Skeletal muscle tissue (tissue), 4 donors: ENCODE measurements around the gene NLRC5. TPM values are rescaled to one million over a fixed set of nuclear protein-coding genes. Genes with fewer than 3 reads are reported as not detected.
A peak's percentile ranks its signal among the peaks of the same experiment; 100 is the strongest.

Experiments
- H3K27ac ChIP-seq: one replicate; pipeline ENCODE4 v1.7.0; 2013; ENCODE audit warnings: mild to moderate bottlenecking, low read depth, low read length, inconsistent platforms
- H3K27me3 ChIP-seq, 3 donors: one replicate each; pipeline ENCODE4 v1.7.0; 2013; ENCODE audit warnings: low read length in 3 of 3; ENCODE audit not compliant: control insufficient read depth in 3 of 3, insufficient read depth in 3 of 3
- H3K36me3 ChIP-seq, 3 donors: one replicate each; pipeline ENCODE4 v1.7.0; 2013; ENCODE audit warnings: low read length in 3 of 3; ENCODE audit not compliant: control insufficient read depth in 3 of 3, insufficient read depth in 3 of 3
- H3K4me1 ChIP-seq, 3 donors: one replicate each; pipeline ENCODE4 v1.7.0; 2013; ENCODE audit warnings: low read length in 3 of 3, mild to moderate bottlenecking in 3 of 3; ENCODE audit not compliant: control insufficient read depth in 3 of 3, insufficient read depth in 3 of 3
- H3K4me3 ChIP-seq, 3 donors: one replicate each; pipeline ENCODE4 v1.7.0; 2013; ENCODE audit warnings: low read length in 3 of 3
- H3K9ac ChIP-seq, 3 donors: one replicate each; pipeline ENCODE4 v1.7.0; 2013; ENCODE audit warnings: low read length in 3 of 3, mild to moderate bottlenecking in 3 of 3, moderate library complexity in 2 of 3, low read depth in 1 of 3
- H3K9me3 ChIP-seq, 3 donors: one replicate each; pipeline ENCODE4 v1.7.0; 2013; ENCODE audit warnings: low read length in 3 of 3; ENCODE audit not compliant: control insufficient read depth in 3 of 3
- total RNA-seq: library from RNA; depleted of rRNA; stranded (reverse); fragments of >200 nt; gene quantifications from one replicate; pipeline ENCODE4 v1.2.3, GENCODE V29; 2014
- donor health status: Osteomylitis.

NLRC5 gene, protein sequence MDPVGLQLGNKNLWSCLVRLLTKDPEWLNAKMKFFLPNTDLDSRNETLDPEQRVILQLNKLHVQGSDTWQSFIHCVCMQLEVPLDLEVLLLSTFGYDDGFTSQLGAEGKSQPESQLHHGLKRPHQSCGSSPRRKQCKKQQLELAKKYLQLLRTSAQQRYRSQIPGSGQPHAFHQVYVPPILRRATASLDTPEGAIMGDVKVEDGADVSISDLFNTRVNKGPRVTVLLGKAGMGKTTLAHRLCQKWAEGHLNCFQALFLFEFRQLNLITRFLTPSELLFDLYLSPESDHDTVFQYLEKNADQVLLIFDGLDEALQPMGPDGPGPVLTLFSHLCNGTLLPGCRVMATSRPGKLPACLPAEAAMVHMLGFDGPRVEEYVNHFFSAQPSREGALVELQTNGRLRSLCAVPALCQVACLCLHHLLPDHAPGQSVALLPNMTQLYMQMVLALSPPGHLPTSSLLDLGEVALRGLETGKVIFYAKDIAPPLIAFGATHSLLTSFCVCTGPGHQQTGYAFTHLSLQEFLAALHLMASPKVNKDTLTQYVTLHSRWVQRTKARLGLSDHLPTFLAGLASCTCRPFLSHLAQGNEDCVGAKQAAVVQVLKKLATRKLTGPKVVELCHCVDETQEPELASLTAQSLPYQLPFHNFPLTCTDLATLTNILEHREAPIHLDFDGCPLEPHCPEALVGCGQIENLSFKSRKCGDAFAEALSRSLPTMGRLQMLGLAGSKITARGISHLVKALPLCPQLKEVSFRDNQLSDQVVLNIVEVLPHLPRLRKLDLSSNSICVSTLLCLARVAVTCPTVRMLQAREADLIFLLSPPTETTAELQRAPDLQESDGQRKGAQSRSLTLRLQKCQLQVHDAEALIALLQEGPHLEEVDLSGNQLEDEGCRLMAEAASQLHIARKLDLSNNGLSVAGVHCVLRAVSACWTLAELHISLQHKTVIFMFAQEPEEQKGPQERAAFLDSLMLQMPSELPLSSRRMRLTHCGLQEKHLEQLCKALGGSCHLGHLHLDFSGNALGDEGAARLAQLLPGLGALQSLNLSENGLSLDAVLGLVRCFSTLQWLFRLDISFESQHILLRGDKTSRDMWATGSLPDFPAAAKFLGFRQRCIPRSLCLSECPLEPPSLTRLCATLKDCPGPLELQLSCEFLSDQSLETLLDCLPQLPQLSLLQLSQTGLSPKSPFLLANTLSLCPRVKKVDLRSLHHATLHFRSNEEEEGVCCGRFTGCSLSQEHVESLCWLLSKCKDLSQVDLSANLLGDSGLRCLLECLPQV (N-terminal part only)
- 5.7 TPM for total RNA-seq

DNA sequence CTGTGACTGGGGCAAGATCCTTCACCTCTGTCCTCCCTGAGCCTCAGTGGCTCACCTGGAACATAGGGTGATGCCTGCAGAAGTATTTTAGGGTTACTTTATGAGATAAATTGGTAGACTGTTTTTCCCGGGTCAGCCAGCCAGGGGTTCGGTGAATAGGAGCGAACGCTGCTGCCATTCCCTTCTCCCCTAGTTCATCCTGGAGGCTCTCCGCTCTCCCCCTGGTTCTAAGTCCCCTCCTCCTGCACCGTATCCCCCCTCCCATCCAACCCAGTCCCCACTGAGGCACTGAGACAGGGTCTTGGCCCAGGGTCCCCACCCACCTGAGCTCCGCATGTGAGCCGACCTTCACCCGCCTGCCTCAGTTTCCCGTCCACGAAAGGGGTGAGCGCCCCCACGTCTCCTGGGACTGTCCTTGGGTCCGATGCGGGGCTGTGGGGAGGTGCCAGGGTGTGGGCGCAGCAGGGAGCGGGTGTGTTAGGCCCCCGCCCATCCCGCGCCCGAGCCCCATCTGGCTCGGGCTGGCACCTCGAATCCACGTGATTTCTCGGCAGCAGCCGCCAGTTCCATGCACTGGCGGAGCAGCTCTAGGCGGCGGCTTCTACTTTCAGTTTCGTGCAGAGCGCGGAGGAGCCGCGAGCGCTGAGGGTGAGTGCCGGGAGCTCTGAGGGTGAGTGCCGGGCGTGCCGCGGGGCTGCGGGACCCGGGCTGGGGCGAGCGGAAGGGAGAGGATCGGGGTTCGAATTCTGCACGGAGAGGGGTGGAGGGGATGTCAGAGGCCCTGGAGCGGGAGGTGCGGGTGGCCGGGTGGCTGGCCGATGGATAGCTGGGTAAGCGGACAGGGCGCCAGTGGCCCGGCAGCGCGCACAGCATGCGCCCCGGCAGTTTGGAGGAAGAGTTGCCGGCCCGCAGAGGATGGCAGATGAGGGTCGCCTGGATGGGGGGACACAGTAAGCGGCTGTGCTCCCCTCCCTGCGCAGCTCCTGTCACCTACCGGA lies at the start of gene NLRC5:
NLRC5 (plus strand) TSS at position 610 of the 998 bp plus-strand sequence. CDS start 31,156 bp downstream, outside the sequence.
- Histone ChIP-seq H3K36me3 (no peaks in the 10 kb centered on the region), H3K4me3 (peak within 1 kb of the TSS; percentile 89 to 91 (median 89)), H3K27ac (peak within 1 kb of the TSS; percentile 89), H3K9me3 (no peaks in the 10 kb centered on the region), H3K4me1 (peaks cover 36 to 59% (median 36%) of the 10 kb centered on the region in 3 donors), H3K27me3 (no peaks in the 10 kb centered on the region), H3K9ac (peak within 1 kb of the TSS; percentile 80 to 88 (median 86))

DNA sequence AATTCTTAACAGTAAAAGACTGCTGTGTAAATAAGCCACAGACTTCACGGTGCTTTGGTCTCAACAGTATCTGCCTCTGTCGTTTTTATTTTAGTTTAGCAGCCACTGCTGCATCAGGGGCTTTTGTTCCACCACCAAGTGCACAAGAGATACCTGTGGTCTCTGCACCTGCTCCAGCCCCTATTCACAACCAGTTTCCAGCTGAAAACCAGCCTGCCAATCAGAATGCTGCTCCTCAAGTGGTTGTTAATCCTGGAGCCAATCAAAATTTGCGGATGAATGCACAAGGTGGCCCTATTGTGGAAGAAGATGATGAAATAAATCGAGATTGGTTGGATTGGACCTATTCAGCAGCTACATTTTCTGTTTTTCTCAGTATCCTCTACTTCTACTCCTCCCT lies 49.6 kb upstream of the NLRC5 start:
- H3K9ac ChIP-seq: no peak overlapping the region
- no peak overlapping the region for H3K4me3 ChIP-seq
- peaks cover 10 to 12% (median 10%) of the 10 kb centered on the region in 3 donors for H3K4me1 ChIP-seq
- peaks cover 82 to 93% (median 87%) of the 10 kb centered on the region in 3 donors for H3K36me3 ChIP-seq
- no peak overlapping the region for H3K27ac ChIP-seq
- H3K27me3 ChIP-seq: no peaks in the 10 kb centered on the region
- H3K9me3 ChIP-seq: no peaks in the 10 kb centered on the region

DNA sequence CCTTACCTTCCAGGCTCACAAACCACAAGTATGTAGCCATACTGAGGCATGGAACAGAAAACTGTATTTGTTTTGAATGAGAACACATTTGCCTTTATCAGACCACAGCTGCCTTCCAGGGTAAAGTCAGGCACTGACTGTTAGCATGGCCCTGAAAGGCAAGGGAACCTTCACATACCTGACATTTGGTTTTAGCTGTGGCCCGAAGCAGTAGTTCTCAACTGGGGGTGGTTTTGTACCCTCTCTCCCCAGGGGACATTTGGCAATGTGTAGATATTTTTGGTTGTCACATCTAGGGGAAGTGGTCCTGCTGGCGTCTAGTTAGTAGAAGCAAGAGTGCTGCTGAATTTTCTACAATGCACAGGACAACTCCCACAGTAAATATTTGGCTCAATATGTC lies 48.3 kb upstream of the NLRC5 start:
- peaks cover 79 to 90% (median 89%) of the 10 kb centered on the region in 3 donors for H3K36me3 ChIP-seq
- H3K4me1 ChIP-seq: peaks cover 1 to 4% (median 3%) of the 10 kb centered on the region in 3 donors
- no peak overlapping the region for H3K4me3 ChIP-seq
- H3K9ac ChIP-seq: no peak overlapping the region
- no peak overlapping the region for H3K27ac ChIP-seq
- H3K27me3 ChIP-seq: no peaks in the 10 kb centered on the region
- no peaks in the 10 kb centered on the region for H3K9me3 ChIP-seq

- Histone ChIP-seq H3K4me3 (no peak overlapping the region), H3K9me3 (no peaks in the 10 kb centered on the region), H3K4me1 (peaks cover 0 to 4% (median 0%) of the 10 kb centered on the region in 3 donors), H3K27ac (no peak overlapping the region), H3K9ac (no peak overlapping the region), H3K27me3 (no peaks in the 10 kb centered on the region), H3K36me3 (peaks cover 74 to 88% (median 86%) of the 10 kb centered on the region in 3 donors)
Measured at GRCh38 chr16:56941856-56942331, 47.5 kb upstream of the NLRC5 start.

DNA sequence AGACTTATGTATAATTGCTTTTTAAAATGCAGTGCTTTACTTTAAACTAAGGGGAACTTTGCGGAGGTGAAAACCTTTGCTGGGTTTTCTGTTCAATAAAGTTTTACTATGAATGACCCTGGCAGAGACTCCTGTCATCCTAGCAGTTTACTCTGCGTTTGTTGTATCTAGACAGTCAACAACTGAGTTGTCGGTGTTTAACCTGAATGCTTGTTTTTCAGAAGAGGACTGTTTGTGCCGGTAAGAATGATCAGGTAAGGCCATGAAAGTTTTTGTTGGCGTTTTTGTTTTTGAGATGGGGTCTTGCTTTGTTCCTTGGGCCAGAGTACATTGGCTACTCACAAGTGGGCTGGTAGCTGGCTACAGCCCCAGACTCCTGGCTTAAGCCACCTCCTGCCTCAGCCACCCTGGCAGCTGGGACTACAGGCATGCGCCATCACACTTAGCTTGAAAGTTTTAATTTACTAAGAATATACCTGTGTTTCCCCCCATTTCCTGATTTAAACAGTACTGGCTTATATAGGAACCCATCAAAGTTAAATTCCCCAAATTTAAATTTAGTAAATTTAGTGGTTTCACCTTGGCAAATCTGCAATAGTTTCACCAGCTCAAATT lies 45.5 kb upstream of the NLRC5 start:
- Histone ChIP-seq H3K9me3 (no peaks in the 10 kb centered on the region), H3K27ac (no peak overlapping the region), H3K36me3 (peaks cover 66 to 80% (median 72%) of the 10 kb centered on the region in 3 donors), H3K4me3 (no peak overlapping the region), H3K9ac (no peak overlapping the region), H3K27me3 (no peaks in the 10 kb centered on the region), H3K4me1 (peaks cover 0 to under 1% (median 0%) of the 10 kb centered on the region in 3 donors)

GRCh38 chr16:56944954-56945839 lies 44.2 kb upstream of the NLRC5 start:
- H3K27me3 ChIP-seq: no peaks in the 10 kb centered on the region
- no peak overlapping the region for H3K9ac ChIP-seq
- no peaks in the 10 kb centered on the region for H3K9me3 ChIP-seq
- no peaks in the 10 kb centered on the region for H3K4me1 ChIP-seq
- no peak overlapping the region for H3K4me3 ChIP-seq
- H3K36me3 ChIP-seq: peaks cover 54 to 71% (median 58%) of the 10 kb centered on the region in 3 donors
- no peak overlapping the region for H3K27ac ChIP-seq

DNA sequence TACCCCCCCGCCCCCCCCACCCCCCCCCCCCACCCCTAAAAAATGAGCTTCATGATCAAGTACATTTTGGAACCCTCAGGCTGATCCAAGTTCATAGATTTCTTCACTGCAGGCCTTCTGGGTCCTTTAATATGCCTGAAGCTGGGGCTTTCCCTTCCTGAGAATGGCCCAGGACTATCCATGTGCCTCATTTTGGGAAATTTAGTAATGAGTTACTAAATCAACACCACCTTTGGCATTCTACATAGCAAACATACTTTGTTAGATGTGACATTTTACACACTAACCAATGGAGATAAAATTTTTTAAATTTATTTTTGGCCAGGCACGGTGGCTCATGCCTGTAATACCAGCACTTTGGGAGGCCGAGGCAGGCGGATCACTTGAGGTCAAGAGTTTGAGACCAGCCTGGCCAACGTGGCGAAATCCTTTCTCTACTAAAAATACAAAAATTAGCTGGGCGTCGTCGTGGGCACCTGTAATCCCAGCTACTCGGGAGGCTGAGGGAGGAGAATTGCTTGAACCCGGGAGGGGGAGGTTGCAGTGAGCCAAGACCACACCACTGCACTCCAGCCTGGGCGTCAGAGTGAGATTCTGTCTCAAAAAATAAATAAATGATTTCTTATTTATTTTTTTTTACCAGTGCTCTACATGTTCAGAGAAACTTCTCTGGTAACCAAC lies 43.4 kb upstream of the NLRC5 start:
- Histone ChIP-seq H3K27ac (no peak overlapping the region), H3K4me1 (peaks cover 0 to 1% (median 0%) of the 10 kb centered on the region in 3 donors), H3K36me3 (peaks cover 47 to 63% (median 50%) of the 10 kb centered on the region in 3 donors), H3K4me3 (no peak overlapping the region), H3K27me3 (no peaks in the 10 kb centered on the region), H3K9me3 (no peaks in the 10 kb centered on the region), H3K9ac (no peak overlapping the region)
